HG02973 (cell line): ENCODE data around the gene GOLPH3.

Source experiments
- ATAC-seq: cut with Tn5 transposase; IDR thresholded peaks from one replicate; pipeline ENCODE4 v1.9.1; 2021; ENCODE audit warnings: moderate library complexity; ENCODE audit not compliant: unreplicated experiment

Gene GOLPH3

DNA sequence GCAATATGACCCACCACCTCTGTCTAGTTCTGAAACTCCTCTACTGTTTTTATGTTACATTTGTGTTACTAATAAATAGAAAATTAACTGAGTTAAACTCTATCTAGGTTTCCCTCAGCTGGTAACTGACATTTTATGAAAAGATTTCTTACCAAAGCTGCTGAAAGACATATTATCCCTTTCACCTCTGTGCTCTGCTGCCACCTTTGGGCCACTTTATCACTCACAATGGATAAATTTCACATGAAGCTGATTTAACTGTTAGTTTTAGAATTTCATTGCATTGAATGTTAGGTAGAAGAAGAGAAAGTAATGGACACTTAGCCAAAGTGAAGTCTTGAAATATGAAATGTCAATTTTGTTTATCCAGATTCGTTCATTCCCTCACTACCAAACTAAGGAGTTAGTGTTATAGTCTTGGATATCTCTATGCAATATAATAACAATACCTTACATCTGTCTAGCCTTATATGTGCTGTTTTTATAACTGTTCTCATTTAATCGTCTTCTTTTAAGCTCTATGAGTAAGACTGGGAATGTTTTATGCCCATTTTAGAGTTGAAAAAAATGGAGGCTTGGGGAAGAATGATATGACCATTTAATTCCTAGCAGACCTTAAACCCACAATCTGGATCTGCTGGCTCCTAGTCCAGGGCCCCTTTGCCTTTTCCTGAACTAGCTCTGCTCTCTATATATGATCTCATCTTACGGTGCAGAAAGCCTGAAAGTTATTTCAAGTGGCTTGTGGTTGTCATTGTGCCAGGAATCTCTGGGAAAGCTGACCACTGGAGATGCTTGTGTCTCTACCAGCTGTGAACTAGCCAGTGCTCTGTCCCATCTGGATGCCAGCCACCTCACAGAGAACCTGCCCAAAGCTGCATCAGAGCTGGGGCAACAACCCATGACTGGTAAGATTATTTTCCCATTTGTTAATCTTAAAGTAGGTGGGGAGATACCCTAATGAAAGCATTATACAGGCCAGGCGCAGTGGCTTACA is 97.1 kb downstream of the GOLPH3 start:
- no peak for ATAC-seq
